K562 (cell line): Measurements from ENCODE around the gene AP2M1. TPM values are rescaled to one million over a fixed set of nuclear protein-coding genes. Genes with fewer than 3 reads are reported as not detected.

Experiments
- ATAC-seq: fragments of 200-7000 bp; cut with Tn5 transposase; 3 replicates; pipeline ENCODE4 v1.9.1; 2020; ENCODE audit warnings: moderate library complexity
- BruUV-seq: library from RNA; stranded (reverse); fragments of 400-500 nt; replicated peaks from 2 replicates; lab custom pipeline; 2021; lab: Mats Ljungman, UMichigan
- CTCF ChIA-PET: fragments of 300-600 bp; formaldehyde crosslinking; extraction: SDS; loops from one replicate; lab custom pipeline; 2021; ENCODE audit warnings: low intra/inter-chr PET ratio; lab: Yijun Ruan, JAX
- POLR2A ChIA-PET: fragments of 300-600, 350-650 bp; sonication (Branson Sonifier 250); formaldehyde crosslinking; extraction: SDS; loops from one replicate; lab custom pipeline; 2021; ENCODE audit warnings: antibody characterized with exemption, inconsistent platforms; lab: Yijun Ruan, JAX
- DNase-seq, 4 experiments: peaks; one replicate each; pipeline versions ENCODE4 v3.0.0 to v3.0.0-alpha.2; 2011 to 2018; ENCODE audit warnings: low spot score in 3 of 4, mixed read lengths in 3 of 4; ENCODE audit errors: extremely low read depth in 1 of 4
- FAIRE-seq: peaks from 2 replicates; lab custom pipeline; 2011; peaks lifted over from hg19 to GRCh38; lab: Jason Lieb, UNC
- H2AFZ ChIP-seq: 2 replicates; pipeline ENCODE4 v1.6.0; 2011; ENCODE audit warnings: low read depth, low read length, control low read depth, inconsistent platforms
- H3K27ac ChIP-seq: fragments of 200-600 bp; 3 replicates; pipeline ENCODE4 v1.8.0; 2011; ENCODE audit warnings: low read depth, mild to moderate bottlenecking, control low read depth, inconsistent platforms, low read length, moderate library complexity, mixed read lengths; ENCODE audit errors: extremely low read depth
- H3K27me3 ChIP-seq, 2 experiments: fragments of 300-600 bp in 1 of 2; 2 replicates in 1 of 2; 3 replicates in 1 of 2; pipeline versions ENCODE4 v1.6.0 to v1.8.0; 2011; ENCODE audit warnings: inconsistent platforms in 2 of 2, low read length in 2 of 2, mild to moderate bottlenecking in 1 of 2, mixed read lengths in 1 of 2, moderate library complexity in 1 of 2; ENCODE audit not compliant: control insufficient read depth in 2 of 2, insufficient read depth in 2 of 2
- H3K36me3 ChIP-seq: fragments of 300-600 bp; 3 replicates; pipeline ENCODE4 v1.8.0; 2011; ENCODE audit warnings: mild to moderate bottlenecking, low read length, inconsistent platforms; ENCODE audit not compliant: control insufficient read depth, insufficient read depth
- H3K4me1 ChIP-seq, 2 experiments: fragments of 200-600 bp in 1 of 2; replicated peaks in 1 of 2; 2 replicates in 1 of 2; 3 replicates in 1 of 2; pipeline versions ENCODE4 v1.5.1 to v1.8.0; 2011; ENCODE audit warnings: inconsistent platforms in 2 of 2, low read length in 2 of 2, mild to moderate bottlenecking in 1 of 2, mixed read lengths in 1 of 2, moderate library complexity in 1 of 2; ENCODE audit not compliant: control insufficient read depth in 2 of 2, insufficient read depth in 2 of 2
- H3K4me2 ChIP-seq: 2 replicates; pipeline ENCODE4 v1.6.1; 2011; ENCODE audit warnings: low read length, control low read depth, inconsistent platforms, mixed read lengths; ENCODE audit not compliant: insufficient read depth
- H3K4me3 ChIP-seq: fragments of 200-600 bp; sonication (generic), shearing (Covaris generic); 2 replicates; pipeline ENCODE4 v1.5.1; 2016; ENCODE audit warnings: control low read depth, inconsistent platforms
- H3K79me2 ChIP-seq: fragments of 200-600 bp; 3 replicates; pipeline ENCODE4 v1.8.0; 2011; ENCODE audit warnings: low read length, inconsistent platforms; ENCODE audit not compliant: control insufficient read depth, insufficient read depth
- H3K9ac ChIP-seq, 2 experiments: 2 replicates each; pipeline versions ENCODE4 v1.6.0 to v1.6.1; 2011; ENCODE audit warnings: low read depth in 2 of 2, low read length in 2 of 2, control low read depth in 1 of 2, inconsistent platforms in 1 of 2, mild to moderate bottlenecking in 1 of 2, mixed read lengths in 1 of 2; ENCODE audit not compliant: insufficient read depth in 1 of 2
- H3K9me1 ChIP-seq: one replicate; pipeline ENCODE4 v1.6.0; 2011; ENCODE audit warnings: inconsistent platforms, mild to moderate bottlenecking, low read length, moderate library complexity; ENCODE audit not compliant: control insufficient read depth, insufficient read depth
- H3K9me3 ChIP-seq: replicated peaks from 2 replicates; pipeline ENCODE4 v1.5.1; 2011; ENCODE audit warnings: low read depth, low read length, inconsistent platforms; ENCODE audit not compliant: control insufficient read depth, insufficient read depth
- H4K20me1 ChIP-seq: replicated peaks from 2 replicates; pipeline ENCODE4 v1.6.1; 2011; ENCODE audit warnings: low read length, inconsistent platforms, mixed read lengths; ENCODE audit not compliant: control insufficient read depth, insufficient read depth
- FUS ChIP-seq: fragments of 200-400 bp; formaldehyde crosslinking; optimal IDR thresholded peaks from 2 replicates; pipeline ENCODE3; 2017; ENCODE audit warnings: low read depth, low read length
- GATAD2A ChIP-seq: fragments of 450-650 bp; IDR thresholded peaks from 2 replicates; pipeline ENCODE4 v1.6.1; 2017
- KAT7 ChIP-seq: sonication (generic); formaldehyde crosslinking; IDR thresholded peaks from 2 replicates; pipeline ENCODE4 v1.8.0; 2022; ENCODE audit warnings: missing genetic modification reagents, mild to moderate bottlenecking, borderline replicate concordance
- MAFF ChIP-seq: IDR thresholded peaks from 2 replicates; pipeline ENCODE4 v1.6.1; 2012; ENCODE audit warnings: low read length, improper control_type of control experiment
- MAFG ChIP-seq: fragments of 450-650 bp; conservative IDR thresholded peaks from 2 replicates; pipeline ENCODE4 v1.6.1; 2016; ENCODE audit warnings: missing genetic modification characterization, missing compliant biosample characterization
- MAFK ChIP-seq: IDR thresholded peaks from 2 replicates; pipeline ENCODE4 v1.6.1; 2011; ENCODE audit warnings: low read length, improper control_type of control experiment
- MCM2 ChIP-seq: fragments of 450-650 bp; IDR thresholded peaks from 2 replicates; pipeline ENCODE4 v1.6.1; 2017; ENCODE audit warnings: low read depth, mild to moderate bottlenecking
- U2AF1 ChIP-seq: fragments of 200-400 bp; formaldehyde crosslinking; optimal IDR thresholded peaks from 2 replicates; pipeline ENCODE3; 2017; ENCODE audit warnings: mild to moderate bottlenecking, low read depth, low read length, moderate library complexity
- YY1 ChIP-seq, 3 experiments: IDR thresholded peaks; 2 replicates each; pipeline ENCODE4 v1.6.1; 2011; ENCODE audit warnings: low read length in 2 of 3, mild to moderate bottlenecking in 2 of 3, moderate library complexity in 2 of 3, borderline replicate concordance in 1 of 3, control low read depth in 1 of 3, low read depth in 1 of 3; ENCODE audit not compliant: insufficient read depth in 3 of 3, insufficient replicate concordance in 2 of 3, control insufficient read depth in 1 of 3, insufficient read length in 1 of 3; ENCODE audit errors: extremely low read depth in 1 of 3
- ZBTB7A ChIP-seq: IDR thresholded peaks from 2 replicates; pipeline ENCODE4 v1.6.1; 2011; ENCODE audit warnings: low read depth, mild to moderate bottlenecking, low read length, moderate library complexity, borderline replicate concordance; ENCODE audit not compliant: control insufficient read depth
- ZNF740 ChIP-seq, 3 experiments: fragments of 200-800 bp in 1 of 3; sonication (Bioruptor generic) in 1 of 3; sonication (generic) in 1 of 3; formaldehyde crosslinking in 1 of 3; IDR thresholded peaks; 2 replicates each; pipeline versions ENCODE4 v1.6.1 to v1.8.0; 2016 to 2022; ENCODE audit warnings: mild to moderate bottlenecking in 2 of 3, missing compliant biosample characterization in 2 of 3, missing genetic modification characterization in 2 of 3, missing genetic modification reagents in 1 of 3
- WGBS: fragments of 100-300 bp; shearing (Covaris generic); methylation state at CpG from one replicate; pipeline ENCODE4 v1.1.6; 2016; ENCODE audit warnings: low coverage, mixed read lengths; ENCODE audit not compliant: insufficient coverage; ENCODE audit errors: missing lambda C conversion rate; 5-methylcytosine and 5-hydroxymethylcytosine counted together
- in situ Hi-C: fragments of 300-500 bp; cut with MboI; formaldehyde crosslinking; loops from 4 replicates; pipeline ENCODE4 v1.15.0; 2018; ENCODE audit warnings: inconsistent platforms, mixed read lengths
- intact Hi-C: fragments of 100-400 bp; cut with micrococcal nuclease; formaldehyde crosslinking; loops from 2 replicates; pipeline ENCODE4 v1.14.2; 2022
- polyA plus RNA-seq, 8 experiments: library from polyadenylated mRNA; depleted of rRNA in 4 of 8; stranded (reverse) in 5 of 8; unstranded in 3 of 8; fragments of >200 nt; fragmentation: Nextera tagmentation in 2 of 8; fragmentation: Illumina TruSeq in 1 of 8; extraction: Ambion mirVana in 2 of 8; extraction: Trizol in 1 of 8; gene quantifications; 2 replicates each; pipeline versions ENCODE4 v1.2.1 to v1.2.3, GENCODE V29; 2011 to 2014; ENCODE audit warnings: inconsistent platforms in 1 of 8, missing spikeins in 1 of 8
- total RNA-seq, 7 experiments: library from RNA; depleted of rRNA in 6 of 7; stranded (reverse); fragments of >200 nt in 6 of 7; fragmentation: Illumina TruSeq in 2 of 7; extraction: Trizol in 2 of 7; gene quantifications; 2 replicates each; pipeline versions ENCODE4 v1.2.1 to v1.2.3, GENCODE V29; 2011 to 2021; ENCODE audit warnings: low replicate concordance in 1 of 7
- TF ChIP-seq, protein P1 (sequence below): fragments of 150-350 bp; IDR thresholded peaks from 2 replicates; pipeline ENCODE4 v1.6.1; 2014; ENCODE audit warnings: low read depth, mild to moderate bottlenecking, low read length, borderline replicate concordance
- TF ChIP-seq, protein P2 (sequence below), 2 experiments: IDR thresholded peaks in 1 of 2; conservative IDR thresholded peaks in 1 of 2; 2 replicates each; pipeline ENCODE4 v1.6.1; 2016; ENCODE audit warnings: low read depth in 2 of 2, mild to moderate bottlenecking in 1 of 2, missing compliant biosample characterization in 1 of 2, missing genetic modification characterization in 1 of 2, moderate library complexity in 1 of 2

AP2M1 gene
- total and polyA plus RNA-seq, 9 of the 15 experiments (the other 6 are each of a cell fraction or from before 2014, with no cell fraction given) = 118 to 505 (median 296) TPM

DNA sequence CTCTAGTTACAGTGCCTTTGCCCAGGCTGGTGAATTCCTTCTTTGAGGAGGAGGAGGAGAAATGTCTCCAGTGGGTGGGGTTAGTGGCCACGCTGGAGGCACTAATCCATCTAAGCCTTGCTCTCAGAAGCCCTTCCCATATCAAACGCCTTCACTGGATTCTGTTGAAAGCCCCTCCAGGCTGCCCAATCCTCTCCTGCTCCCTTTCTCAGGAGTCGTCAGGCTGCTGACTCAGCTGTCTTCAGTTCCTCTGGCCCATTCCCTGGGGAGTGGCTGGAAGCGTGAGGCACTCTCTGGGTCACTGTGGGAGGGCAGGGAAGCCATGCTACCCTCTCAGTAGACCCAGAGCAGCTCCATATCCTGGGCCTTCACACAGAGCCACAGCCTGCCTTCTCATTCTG lies 2.7 kb downstream of the AP2M1 start:
- H2AFZ ChIP-seq = no peak overlapping the region
- in situ Hi-C loops = no loop called here
- peak overlapping the region; percentile 82; the same call in 2 of the 3 replicates for H3K27ac ChIP-seq
- peak overlapping the region; percentile 81; the same call in 1 of the 2 replicates for H3K4me3 ChIP-seq
- H3K36me3 ChIP-seq = peaks cover 70% of the 10 kb centered on the region
- WGBS = 71% methylated on average over 4 of the region's 4 CpGs
- H4K20me1 ChIP-seq = peaks cover 20% of the 10 kb centered on the region
- DNase-seq = no peak
- H3K9ac ChIP-seq = peak overlapping the region in 1 of 2 experiments; percentile 100; a peak in 3 of 4 replicates
- intact Hi-C loops = no loop called here
- H3K9me1 ChIP-seq = no peaks in the 10 kb centered on the region
- H3K4me1 ChIP-seq = peaks cover 32 to 35% of the 10 kb centered on the region in 2 experiments; a peak in 4 of 5 replicates
- no peak for FAIRE-seq
- ATAC-seq = no peak
- no TSS peak for BruUV-seq
- CTCF ChIA-PET = no interaction called here
- no peaks in the 10 kb centered on the region for H3K27me3 ChIP-seq
- H3K79me2 ChIP-seq = peaks cover 46% of the 10 kb centered on the region
- POLR2A ChIA-PET = interaction anchor here (0.6 to 2.6 kb wide), 3 partner anchors 9 to 396 kb away, joined by 3 to 20 read pairs (median 4); partner anchors contain the start of gene ABCF3
- no peaks in the 10 kb centered on the region for H3K9me3 ChIP-seq
- peak overlapping the region; percentile 89 for H3K4me2 ChIP-seq
- TF ChIP-seq ZNF740 (CRISPR knock-in tag; IDR thresholded peaks at IDR 0.05) = 0 out of 2 replicates have a peak, but pooled peaks have one; percentile 20
- no peak for TF ChIP-seq ZNF740 (tag; IDR thresholded peaks at IDR 0.05)
- no peak for TF ChIP-seq GATAD2A
- TF ChIP-seq YY1 (IDR thresholded peaks at IDR 0.05; ENCODE audit: borderline replicate concordance in 1 of 3, control insufficient read depth in 1 of 3, extremely low read depth in 1 of 3, insufficient read depth in 3 of 3, insufficient read length in 1 of 3, insufficient replicate concordance in 2 of 3, low read depth in 1 of 3, low read length in 2 of 3) = no peak
- TF ChIP-seq KAT7 (CRISPR knock-in tag) = 0 out of 2 replicates have a peak, but pooled peaks have one; percentile 15
- 0 out of 2 replicates have a peak, but pooled peaks have one; percentile 4 for TF ChIP-seq ZBTB7A
- TF ChIP-seq MCM2 = no peak
- TF ChIP-seq U2AF1 = no peak
- peak; percentile 77 for TF ChIP-seq MAFK
- no peak for TF ChIP-seq FUS
- TF ChIP-seq, protein P1, sequence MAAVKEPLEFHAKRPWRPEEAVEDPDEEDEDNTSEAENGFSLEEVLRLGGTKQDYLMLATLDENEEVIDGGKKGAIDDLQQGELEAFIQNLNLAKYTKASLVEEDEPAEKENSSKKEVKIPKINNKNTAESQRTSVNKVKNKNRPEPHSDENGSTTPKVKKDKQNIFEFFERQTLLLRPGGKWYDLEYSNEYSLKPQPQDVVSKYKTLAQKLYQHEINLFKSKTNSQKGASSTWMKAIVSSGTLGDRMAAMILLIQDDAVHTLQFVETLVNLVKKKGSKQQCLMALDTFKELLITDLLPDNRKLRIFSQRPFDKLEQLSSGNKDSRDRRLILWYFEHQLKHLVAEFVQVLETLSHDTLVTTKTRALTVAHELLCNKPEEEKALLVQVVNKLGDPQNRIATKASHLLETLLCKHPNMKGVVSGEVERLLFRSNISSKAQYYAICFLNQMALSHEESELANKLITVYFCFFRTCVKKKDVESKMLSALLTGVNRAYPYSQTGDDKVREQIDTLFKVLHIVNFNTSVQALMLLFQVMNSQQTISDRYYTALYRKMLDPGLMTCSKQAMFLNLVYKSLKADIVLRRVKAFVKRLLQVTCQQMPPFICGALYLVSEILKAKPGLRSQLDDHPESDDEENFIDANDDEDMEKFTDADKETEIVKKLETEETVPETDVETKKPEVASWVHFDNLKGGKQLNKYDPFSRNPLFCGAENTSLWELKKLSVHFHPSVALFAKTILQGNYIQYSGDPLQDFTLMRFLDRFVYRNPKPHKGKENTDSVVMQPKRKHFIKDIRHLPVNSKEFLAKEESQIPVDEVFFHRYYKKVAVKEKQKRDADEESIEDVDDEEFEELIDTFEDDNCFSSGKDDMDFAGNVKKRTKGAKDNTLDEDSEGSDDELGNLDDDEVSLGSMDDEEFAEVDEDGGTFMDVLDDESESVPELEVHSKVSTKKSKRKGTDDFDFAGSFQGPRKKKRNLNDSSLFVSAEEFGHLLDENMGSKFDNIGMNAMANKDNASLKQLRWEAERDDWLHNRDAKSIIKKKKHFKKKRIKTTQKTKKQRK = no peak
- TF ChIP-seq, protein P2, sequence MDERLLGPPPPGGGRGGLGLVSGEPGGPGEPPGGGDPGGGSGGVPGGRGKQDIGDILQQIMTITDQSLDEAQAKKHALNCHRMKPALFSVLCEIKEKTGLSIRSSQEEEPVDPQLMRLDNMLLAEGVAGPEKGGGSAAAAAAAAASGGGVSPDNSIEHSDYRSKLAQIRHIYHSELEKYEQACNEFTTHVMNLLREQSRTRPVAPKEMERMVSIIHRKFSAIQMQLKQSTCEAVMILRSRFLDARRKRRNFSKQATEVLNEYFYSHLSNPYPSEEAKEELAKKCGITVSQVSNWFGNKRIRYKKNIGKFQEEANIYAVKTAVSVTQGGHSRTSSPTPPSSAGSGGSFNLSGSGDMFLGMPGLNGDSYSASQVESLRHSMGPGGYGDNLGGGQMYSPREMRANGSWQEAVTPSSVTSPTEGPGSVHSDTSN (CRISPR knock-in tag; IDR thresholded peaks at IDR 0.05; ENCODE audit: low read depth) = no peak
- TF ChIP-seq, protein P2 (tag; conservative IDR thresholded peaks at IDR 0.05; ENCODE audit: low read depth) = no peak
- peak; percentile 68 for TF ChIP-seq MAFF
- TF ChIP-seq MAFG (tag) = peak; percentile 79
